GM21528 (cell line): ENCODE measurements around the gene OSBP2.

Experiments
- ATAC-seq: cut with Tn5 transposase; IDR thresholded peaks from one replicate; pipeline ENCODE4 v1.9.1; 2021; ENCODE audit warnings: mild to moderate bottlenecking, moderate library complexity; ENCODE audit not compliant: unreplicated experiment, low FRiP score

OSBP2 gene

GRCh38 chr22:30830907-30831306, 136.2 kb downstream of the OSBP2 start:
- no peak for ATAC-seq

DNA sequence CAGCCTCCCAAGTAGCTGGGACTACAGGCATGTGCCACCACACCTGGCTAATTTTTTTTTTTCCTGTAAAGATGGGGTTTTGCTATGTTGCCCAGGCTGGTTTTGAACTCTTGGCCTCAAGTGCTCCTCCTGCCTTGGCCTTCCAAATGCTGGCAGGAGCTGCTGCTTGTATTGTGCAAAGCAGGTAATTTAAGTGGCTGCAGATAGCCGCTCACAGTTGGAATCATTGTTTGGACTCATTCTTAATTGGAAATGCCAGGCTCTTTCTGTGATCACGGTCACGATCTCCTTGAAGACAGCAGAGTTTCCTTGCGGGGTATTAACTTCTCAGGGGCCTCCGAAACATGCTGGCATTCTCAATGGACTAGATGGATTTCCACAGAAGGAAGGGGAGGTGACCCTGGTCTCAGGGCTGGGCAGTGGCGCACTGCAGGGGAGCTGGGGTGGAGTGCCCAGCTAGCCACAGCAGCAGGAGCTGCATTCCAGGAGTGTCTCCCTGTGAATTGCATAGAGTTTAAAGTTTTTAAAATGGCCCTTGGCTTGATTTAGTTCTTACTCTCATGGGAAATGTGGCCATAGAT, 137.8 kb downstream of the OSBP2 start:
- ATAC-seq: no peak

DNA sequence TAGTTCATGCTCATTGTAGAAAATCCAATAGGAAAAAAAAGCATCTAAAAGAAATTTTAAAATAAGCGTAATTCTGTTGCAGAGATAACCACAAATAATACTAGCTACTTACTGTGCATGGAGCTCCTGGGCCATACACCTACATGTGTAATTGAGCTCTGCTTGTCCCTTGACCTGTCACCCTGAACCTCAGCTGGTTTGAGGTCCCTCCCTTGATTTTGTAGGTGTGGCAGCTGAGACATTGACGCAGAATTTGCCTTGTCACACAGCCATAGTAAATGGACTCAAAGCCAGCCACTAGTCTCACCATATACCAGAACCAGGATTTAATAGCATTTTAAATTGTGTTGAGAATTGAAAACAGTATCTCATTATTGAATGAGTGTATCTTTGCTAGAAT, 138.6 kb downstream of the OSBP2 start:
- no peak for ATAC-seq

DNA sequence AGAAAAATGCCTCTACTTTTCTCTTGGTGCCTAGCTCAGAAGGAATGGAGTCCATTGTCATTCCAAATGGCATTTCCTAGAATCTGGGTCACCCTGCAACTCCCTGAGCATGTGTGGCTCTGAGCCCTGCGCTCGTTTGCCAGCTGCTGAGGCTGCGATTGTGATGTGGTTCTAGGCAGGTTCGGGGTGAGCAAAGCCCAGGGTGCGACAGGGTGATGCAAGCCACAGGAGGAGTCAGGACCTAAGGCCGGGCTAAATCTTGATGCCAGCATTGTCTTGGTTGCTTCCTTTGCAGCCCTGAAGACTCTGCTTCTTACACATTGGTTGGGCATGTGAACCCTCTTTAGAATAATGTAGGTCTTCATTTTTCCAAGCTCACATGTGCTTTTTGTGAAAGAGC, 142.9 kb downstream of the OSBP2 start:
- ATAC-seq: no peak

DNA sequence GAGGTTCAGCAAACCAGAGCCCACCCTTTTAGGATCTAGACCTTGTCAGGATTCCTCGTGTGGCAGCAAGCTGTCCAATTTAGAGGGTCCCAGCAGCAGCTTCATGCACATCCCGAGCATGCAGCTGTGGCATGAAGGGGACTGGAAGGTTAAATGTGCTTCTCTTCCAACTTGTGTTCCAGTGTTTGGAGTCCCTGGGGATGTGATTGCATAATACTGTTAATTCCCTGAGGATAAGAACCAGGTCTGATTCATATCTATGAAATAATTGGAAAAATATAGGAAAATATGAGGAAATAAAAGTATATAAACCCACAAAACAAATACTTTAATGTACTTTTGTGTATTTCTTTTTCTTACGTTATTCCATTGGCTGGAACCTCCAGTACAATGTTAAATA, 143.4 kb downstream of the OSBP2 start:
- ATAC-seq: no peak

DNA sequence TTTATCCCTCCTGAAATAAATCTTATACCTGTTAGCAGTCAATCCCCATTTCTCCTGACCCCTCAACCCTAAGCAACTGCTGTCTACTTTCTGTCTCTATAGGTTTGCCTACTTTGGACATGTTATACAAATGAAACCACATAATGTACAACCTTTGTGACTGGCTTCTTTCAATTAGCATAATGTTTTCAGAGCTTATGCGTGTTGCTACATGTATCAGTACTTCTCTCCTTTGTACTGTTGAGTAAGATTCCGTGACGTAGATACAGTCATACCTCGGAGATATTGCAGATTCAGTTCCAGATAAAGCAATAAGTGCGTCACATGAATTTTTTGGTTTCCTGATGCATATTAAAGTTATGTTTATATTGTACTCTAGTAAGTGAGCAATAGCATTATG, 146.6 kb downstream of the OSBP2 start:
- ATAC-seq: no peak

- ATAC-seq: no peak
Measured at GRCh38 chr22:30843245-30843644, 148.6 kb downstream of the OSBP2 start.

- ATAC-seq: no peak
Measured at GRCh38 chr22:30847583-30847982, 152.9 kb downstream of the OSBP2 start.

- no peak for ATAC-seq
Measured at GRCh38 chr22:30855266-30855665, 160.6 kb downstream of the OSBP2 start.

- no peak for ATAC-seq
Measured at GRCh38 chr22:30855677-30856518, 161.2 kb downstream of the OSBP2 start.

DNA sequence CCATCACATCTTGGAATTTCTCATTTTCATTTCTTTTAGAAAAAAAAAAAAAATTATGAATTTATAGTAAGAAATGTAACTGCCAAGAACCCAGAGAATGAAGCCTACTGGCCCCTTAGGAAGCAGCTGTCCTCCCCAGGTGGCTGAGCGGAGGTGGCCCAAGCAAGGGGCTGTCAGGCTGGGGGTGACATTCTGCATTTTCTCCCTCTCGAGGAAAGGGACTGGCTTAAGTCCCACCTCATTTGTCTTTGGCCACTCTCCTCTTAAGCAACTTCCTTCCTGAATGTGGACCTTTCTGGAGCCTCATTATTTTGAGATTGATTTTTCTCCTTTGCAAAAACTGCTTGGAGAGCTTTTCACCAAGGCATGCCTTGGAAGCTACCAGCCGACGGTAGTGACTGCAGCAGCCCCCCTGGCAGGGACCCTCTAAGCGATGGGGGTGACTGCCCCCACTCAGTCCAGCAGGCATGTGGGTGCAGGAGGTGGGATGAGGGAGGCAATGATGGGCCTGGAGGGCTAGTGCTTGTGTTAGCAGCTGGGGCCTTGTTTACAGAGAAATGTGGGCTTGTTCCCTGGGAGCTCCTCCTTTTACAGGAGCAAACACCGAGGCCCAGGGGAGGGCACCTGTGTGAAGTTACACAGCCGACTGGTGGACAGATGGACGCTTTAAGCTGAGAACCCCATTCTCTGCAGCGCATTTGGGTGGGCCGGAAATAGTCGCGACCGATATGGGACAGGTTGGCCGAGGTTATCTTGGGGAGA, 162.2 kb downstream of the OSBP2 start:
- ATAC-seq: no peak

DNA sequence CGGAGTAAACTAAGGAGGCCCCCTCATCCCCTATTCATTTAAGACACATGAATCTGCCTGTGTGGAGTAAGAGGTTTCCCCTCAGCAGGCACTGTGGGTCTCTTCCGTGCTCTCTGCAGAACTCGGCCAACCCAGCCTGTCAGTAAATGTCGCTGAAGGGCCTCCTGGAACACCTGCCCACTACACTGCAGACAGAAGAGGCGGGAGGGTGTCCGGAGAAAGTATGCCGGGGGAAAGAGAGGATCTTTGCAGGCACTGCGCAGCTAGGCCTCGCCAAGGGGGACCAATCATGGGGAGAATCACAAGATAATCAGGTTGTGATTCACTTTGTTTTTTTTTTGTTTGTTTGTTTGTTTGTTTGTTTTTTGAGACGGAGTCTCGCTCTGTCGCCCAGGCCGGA, 163.1 kb downstream of the OSBP2 start:
- ATAC-seq: no peak

DNA sequence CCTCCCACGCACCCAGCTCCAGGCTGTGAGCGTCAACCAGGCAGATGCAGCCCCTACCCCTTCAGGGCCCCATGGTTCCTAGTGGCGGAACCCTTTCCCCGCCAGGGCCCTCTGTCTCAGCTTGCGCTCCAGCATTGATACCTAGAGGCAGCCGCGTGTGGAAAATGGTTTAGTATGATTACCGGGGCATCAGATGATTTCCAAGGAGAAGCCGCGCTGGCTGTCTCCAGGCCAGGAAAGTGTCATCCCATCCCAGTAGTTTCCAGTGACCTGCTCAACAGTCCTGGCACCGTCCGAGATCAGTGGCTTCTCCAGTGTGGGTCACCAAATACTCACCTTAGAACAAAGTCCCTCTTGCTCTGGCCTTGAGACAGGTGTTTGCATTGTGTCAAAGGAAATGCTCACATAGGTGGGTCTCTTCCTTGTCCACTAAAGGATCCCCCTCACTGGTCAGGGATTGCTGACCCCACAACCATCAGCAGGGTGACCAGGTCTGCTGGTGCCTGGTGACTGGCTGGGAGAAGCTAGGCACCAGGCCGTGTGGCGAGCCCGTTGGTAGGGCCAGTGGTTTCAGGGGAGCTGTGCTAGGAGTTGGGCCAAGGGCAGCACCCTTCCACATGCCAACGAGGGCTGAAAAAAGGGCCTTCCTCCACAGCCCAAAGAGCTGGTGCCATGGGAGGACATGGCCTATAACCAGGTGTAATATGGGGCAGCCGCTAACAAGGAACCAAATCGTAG, 164.5 kb downstream of the OSBP2 start:
- no peak for ATAC-seq

DNA sequence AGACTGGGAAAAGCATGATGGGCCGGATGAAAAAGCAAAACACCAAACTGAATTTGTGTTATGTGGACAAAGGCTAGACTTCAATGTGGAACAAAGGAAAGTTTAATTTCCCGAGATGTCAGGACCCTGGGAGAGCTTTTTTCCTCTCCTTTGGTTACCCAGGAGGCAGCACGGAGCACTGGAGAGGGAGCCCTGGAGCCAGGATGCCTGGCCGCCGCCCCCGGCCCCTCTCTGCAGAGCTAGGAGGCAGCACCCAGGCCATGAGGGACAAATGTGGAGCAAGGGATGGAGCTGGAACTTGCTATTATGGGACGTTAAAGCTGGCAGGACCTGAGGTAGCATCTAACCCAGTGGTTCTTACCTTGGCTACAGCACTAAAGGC, 165.0 kb downstream of the OSBP2 start:
- no peak for ATAC-seq

DNA sequence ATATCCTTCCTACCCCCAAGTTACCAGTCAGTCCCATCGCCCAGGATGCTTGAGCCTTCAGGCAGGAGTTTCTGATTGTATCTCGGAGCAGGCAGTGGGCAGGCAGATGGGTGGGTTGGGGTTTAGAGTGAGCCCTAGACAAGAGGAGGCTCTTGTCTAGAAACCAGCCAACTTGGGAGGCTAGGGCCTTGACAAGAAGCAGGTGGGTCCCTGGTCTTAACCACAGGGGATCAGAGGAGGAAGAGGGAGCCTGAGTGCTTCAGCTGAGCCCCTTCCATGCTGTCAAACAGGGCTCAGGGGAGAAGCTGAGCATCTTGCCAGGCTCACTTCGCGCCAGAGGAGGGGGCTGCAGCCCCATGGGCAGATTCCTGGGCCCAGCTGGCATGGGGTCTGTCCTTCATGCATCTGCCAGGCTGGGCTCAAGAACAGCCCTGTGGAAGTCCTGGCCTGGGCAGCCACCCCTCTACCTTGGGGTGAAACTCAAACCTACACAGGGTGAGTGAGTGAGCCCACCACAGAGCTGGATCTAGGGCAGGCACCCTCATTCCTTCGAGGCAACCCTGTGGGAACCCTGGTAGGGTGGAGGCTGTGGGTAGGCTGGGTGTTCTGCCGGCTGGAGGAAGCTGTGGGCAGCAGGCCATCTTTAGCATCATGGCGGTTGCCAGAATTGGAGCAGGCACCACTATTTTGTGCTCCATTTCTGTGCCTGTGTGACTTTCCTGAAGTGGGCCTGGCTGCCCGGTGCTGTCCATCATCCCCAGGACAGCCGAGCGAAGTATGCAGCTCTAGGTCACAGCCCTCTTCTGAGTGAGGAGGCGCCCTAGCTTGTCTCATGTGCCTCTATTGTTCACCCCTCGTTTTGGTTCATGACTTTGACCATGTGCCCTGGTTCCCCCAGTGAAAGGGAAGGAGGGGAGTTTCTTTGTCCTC, 165.8 kb downstream of the OSBP2 start:
- no peak for ATAC-seq

GRCh38 chr22:30861131-30861530, 166.5 kb downstream of the OSBP2 start:
- no peak for ATAC-seq

DNA sequence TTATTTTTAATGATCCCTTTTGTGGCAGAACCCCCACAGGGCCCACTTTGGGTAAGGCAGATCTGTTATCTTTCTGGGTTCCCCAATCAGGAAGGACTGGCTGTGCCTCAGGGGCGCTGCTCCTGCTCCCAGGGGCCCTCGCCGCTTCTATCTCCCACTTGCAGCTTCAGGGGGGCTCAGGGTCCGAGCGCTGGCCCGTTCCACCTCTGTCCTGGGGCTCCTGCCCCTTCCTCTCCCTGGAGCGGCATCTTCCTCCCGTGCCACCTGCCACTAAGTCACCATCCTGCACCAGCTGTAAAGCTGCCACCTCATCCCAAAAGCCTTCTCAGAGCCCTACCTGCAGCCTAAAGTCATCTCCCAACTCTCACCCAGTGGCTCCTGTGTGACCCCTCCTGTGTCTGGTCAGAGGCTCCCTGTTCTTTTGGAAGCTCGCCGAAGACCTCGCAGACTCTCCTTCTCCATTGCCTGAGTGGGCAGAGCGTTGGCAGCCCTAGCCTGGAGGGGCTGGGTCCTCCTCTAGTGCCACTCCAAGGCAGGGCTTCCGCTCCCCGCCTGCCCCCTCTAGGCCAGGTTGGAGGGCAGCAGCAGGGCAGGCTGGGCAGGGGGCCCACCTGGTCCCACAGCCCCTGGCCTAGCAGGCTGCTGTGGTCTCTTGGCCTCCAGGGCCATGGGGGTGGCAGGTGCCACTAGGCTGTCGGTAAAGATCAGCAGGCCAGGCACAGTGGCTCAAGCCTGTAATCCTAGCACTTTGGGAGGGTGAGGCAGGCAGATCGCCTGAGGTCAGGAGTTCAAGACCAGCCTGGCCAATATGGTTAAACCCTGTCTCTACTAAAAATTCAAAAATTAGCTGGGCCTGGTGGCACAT, 167.2 kb downstream of the OSBP2 start:
- ATAC-seq: no peak

- no peak for ATAC-seq
Measured at GRCh38 chr22:30863081-30863833, 168.6 kb downstream of the OSBP2 start.
